K562 (cell line): ENCODE data around the gene NUP98. TPM values are rescaled to one million over a fixed set of nuclear protein-coding genes. Genes with fewer than 3 reads are reported as not detected.

Source experiments
- NELFE ChIP-seq: IDR thresholded peaks from 2 replicates; pipeline ENCODE4 v1.6.1; 2011; ENCODE audit warnings: mild to moderate bottlenecking; ENCODE audit not compliant: insufficient read depth, insufficient read length
- RAD21 ChIP-seq, 2 experiments: fragments of 250-450 bp in 1 of 2; fragments of 450-650 bp in 1 of 2; sonication (Bioruptor Pico) in 1 of 2; formaldehyde crosslinking in 1 of 2; IDR thresholded peaks in 1 of 2; conservative IDR thresholded peaks in 1 of 2; 2 replicates each; pipeline versions ENCODE4 v1.4.0 to v1.8.0; 2020 to 2022; ENCODE audit warnings: mild to moderate bottlenecking in 2 of 2, moderate library complexity in 1 of 2
- REST ChIP-seq, 2 experiments: fragments of 450-650 bp; formaldehyde crosslinking in 1 of 2; IDR thresholded peaks; 2 replicates each; pipeline versions ENCODE4 v1.4.0 to v1.6.1; 2014 to 2020; ENCODE audit warnings: mild to moderate bottlenecking in 2 of 2, borderline replicate concordance in 1 of 2, low read depth in 1 of 2
- SPI1 ChIP-seq: IDR thresholded peaks from 2 replicates; pipeline ENCODE4 v1.6.1; 2011; ENCODE audit warnings: low read depth, low read length, control low read depth, borderline replicate concordance
- ZNF263 ChIP-seq: sonication (generic); formaldehyde crosslinking; IDR thresholded peaks from 2 replicates; pipeline ENCODE4 v1.8.0; 2022; ENCODE audit warnings: mild to moderate bottlenecking, missing genetic modification reagents, borderline replicate concordance
- polyA plus RNA-seq, 8 experiments: library from polyadenylated mRNA; depleted of rRNA in 4 of 8; stranded (reverse) in 5 of 8; unstranded in 3 of 8; fragments of >200 nt; fragmentation: Nextera tagmentation in 2 of 8; fragmentation: Illumina TruSeq in 1 of 8; extraction: Ambion mirVana in 2 of 8; extraction: Trizol in 1 of 8; gene quantifications; 2 replicates each; pipeline versions ENCODE4 v1.2.1 to v1.2.3, GENCODE V29; 2011 to 2014; ENCODE audit warnings: inconsistent platforms in 1 of 8, missing spikeins in 1 of 8
- total RNA-seq, 7 experiments: library from RNA; depleted of rRNA in 6 of 7; stranded (reverse); fragments of >200 nt in 6 of 7; fragmentation: Illumina TruSeq in 2 of 7; extraction: Trizol in 2 of 7; gene quantifications; 2 replicates each; pipeline versions ENCODE4 v1.2.1 to v1.2.3, GENCODE V29; 2011 to 2021; ENCODE audit warnings: low replicate concordance in 1 of 7

Gene NUP98
- total and polyA plus RNA-seq, 9 of the 15 experiments (the other 6 are each of a cell fraction or from before 2014, with no cell fraction given), result 45.1 to 196 (median 130) TPM

- TF ChIP-seq NELFE (no peak), RAD21 (CRISPR knock-in tag; conservative IDR thresholded peaks at IDR 0.05 in 1 of 2, IDR thresholded peaks at IDR 0.05 in 1 of 2) (peak; percentile 45 to 48), ZNF263 (peak; percentile 57; the same call in 1 of the 2 replicates), REST (IDR thresholded peaks at IDR 0.05; ENCODE audit: borderline replicate concordance) (peak; percentile 54; the same call in 1 of the 2 replicates), REST (CRISPR knock-in tag; IDR thresholded peaks at IDR 0.05; ENCODE audit: low read depth) (no peak), SPI1 (peak; percentile 97)
Measured at GRCh38 chr11:3665336-3666022, 131.9 kb downstream of the NUP98 start (continued).
